HCT116 (cell line): ENCODE data around the gene ZIC5. TPM values are rescaled to one million over a fixed set of nuclear protein-coding genes. Genes with fewer than 3 reads are reported as not detected.

Source experiments
- ATAC-seq: fragments of 200-7000 bp; cut with Tn5 transposase; 2 replicates; pipeline ENCODE4 v1.9.1; 2020; ENCODE audit warnings: mild to moderate bottlenecking, moderate library complexity
- BruUV-seq: library from RNA; stranded (reverse); fragments of 400-500 nt; replicated peaks from 2 replicates; lab custom pipeline; 2021; lab: Mats Ljungman, UMichigan
- CTCF ChIA-PET: fragments of 300-600 bp; sonication (Branson Sonifier 250); formaldehyde crosslinking; loops from one replicate; lab custom pipeline; 2021; ENCODE audit warnings: antibody characterized with exemption; lab: Charles Lee
- POLR2A ChIA-PET: fragments of 300-600, 350-600 bp; sonication (Branson Sonifier 250); formaldehyde crosslinking; loops from one replicate; lab custom pipeline; 2021; ENCODE audit warnings: antibody characterized with exemption; lab: Charles Lee
- RAD21 ChIA-PET, 2 experiments: fragments of 300-600 bp; sonication (Branson Sonifier 250); formaldehyde crosslinking; loops; one replicate each; lab custom pipeline; 2023; ENCODE audit warnings: low total read pairs in 2 of 2; ENCODE audit not compliant: uncharacterized antibody in 2 of 2, unreplicated experiment in 2 of 2, low non-redundant PET in 1 of 2; lab: Charles Lee
- DNase-seq: peaks from one replicate; pipeline ENCODE4 v3.0.0-alpha.2; 2010; ENCODE audit warnings: low read depth, low spot score
- H2AFZ ChIP-seq: fragments of 200-600 bp; shearing (Covaris generic), sonication (generic); 2 replicates; pipeline ENCODE4 v1.6.1; 2017; ENCODE audit warnings: low read depth, mixed run types, mixed read lengths, antibody characterized with exemption, low read length; ENCODE audit not compliant: poor library complexity, severe bottlenecking
- H3K27ac ChIP-seq: 2 replicates; pipeline ENCODE4 v1.5.1; 2012; ENCODE audit warnings: low read depth, low read length
- H3K27me3 ChIP-seq: fragments of 200-600 bp; sonication (generic); 2 replicates; pipeline ENCODE4 v1.6.1; 2016; ENCODE audit warnings: mixed run types, low read length, mixed read lengths; ENCODE audit not compliant: insufficient read depth
- H3K36me3 ChIP-seq, 2 experiments: fragments of 200-500 bp in 1 of 2; fragments of 200-600 bp in 1 of 2; sonication (Bioruptor generic) in 1 of 2; sonication (generic) in 1 of 2; 2 replicates each; pipeline versions ENCODE4 v1.5.1 to v1.6.1; 2014 to 2016; ENCODE audit warnings: low read length in 2 of 2, inconsistent platforms in 1 of 2, mixed read lengths in 1 of 2, mixed run types in 1 of 2; ENCODE audit not compliant: insufficient read depth in 2 of 2, control insufficient read depth in 1 of 2
- H3K4me1 ChIP-seq, 2 experiments: fragments of 200-600 bp in 1 of 2; sonication (generic) in 1 of 2; 2 replicates each; pipeline versions ENCODE4 v1.5.1 to v1.6.1; 2012 to 2017; ENCODE audit warnings: low read length in 2 of 2, inconsistent platforms in 1 of 2, mild to moderate bottlenecking in 1 of 2, mixed read lengths in 1 of 2, mixed run types in 1 of 2, moderate library complexity in 1 of 2; ENCODE audit not compliant: insufficient read depth in 2 of 2, control insufficient read depth in 1 of 2
- H3K4me2 ChIP-seq: fragments of 200-600 bp; sonication (generic); 2 replicates; pipeline ENCODE4 v1.6.1; 2017; ENCODE audit warnings: mixed run types, low read length, mixed read lengths
- H3K4me3 ChIP-seq, 2 experiments: fragments of 200-600 bp in 1 of 2; sonication (generic) in 1 of 2; replicated peaks in 1 of 2; 2 replicates each; pipeline ENCODE4 v1.5.1; 2011 to 2016; ENCODE audit warnings: low read length in 2 of 2, control low read depth in 1 of 2, low read depth in 1 of 2, mild to moderate bottlenecking in 1 of 2, mixed read lengths in 1 of 2, mixed run types in 1 of 2
- H3K79me2 ChIP-seq: fragments of 200-600 bp; sonication (generic); 2 replicates; pipeline ENCODE4 v1.6.1; 2017; ENCODE audit warnings: mild to moderate bottlenecking, mixed run types, low read length, moderate library complexity, mixed read lengths; ENCODE audit not compliant: insufficient read depth
- H3K9ac ChIP-seq: fragments of 200-600 bp; sonication (generic); 2 replicates; pipeline ENCODE4 v1.6.1; 2016; ENCODE audit warnings: low read length, mixed read lengths
- H3K9me2 ChIP-seq: fragments of 200-600 bp; sonication (generic), shearing (Covaris generic); 2 replicates; pipeline ENCODE4 v1.6.1; 2017; ENCODE audit warnings: mixed run types, mild to moderate bottlenecking, moderate library complexity; ENCODE audit not compliant: insufficient read depth
- H3K9me3 ChIP-seq, 2 experiments: fragments of 200-500 bp in 1 of 2; fragments of 200-600 bp in 1 of 2; sonication (Bioruptor generic) in 1 of 2; sonication (generic) in 1 of 2; 2 replicates each; pipeline ENCODE4 v1.6.1; 2014 to 2017; ENCODE audit warnings: low read length in 2 of 2, mixed read lengths in 2 of 2, inconsistent platforms in 1 of 2, low read depth in 1 of 2, mild to moderate bottlenecking in 1 of 2, mixed run types in 1 of 2, moderate library complexity in 1 of 2; ENCODE audit not compliant: control insufficient read depth in 1 of 2, insufficient read depth in 1 of 2
- H4K20me1 ChIP-seq: fragments of 200-600 bp; sonication (generic), shearing (Covaris generic); 2 replicates; pipeline ENCODE4 v1.6.1; 2017; ENCODE audit warnings: mixed run types, mild to moderate bottlenecking, moderate library complexity; ENCODE audit not compliant: insufficient read depth
- ATF3 ChIP-seq: IDR thresholded peaks from 2 replicates; pipeline ENCODE4 v1.6.1; 2012
- CBX3 ChIP-seq: IDR thresholded peaks from 2 replicates; pipeline ENCODE4 v1.6.1; 2012; ENCODE audit warnings: low read depth
- CEBPB ChIP-seq: IDR thresholded peaks from 2 replicates; pipeline ENCODE4 v1.6.1; 2012; ENCODE audit warnings: low read depth
- EGR1 ChIP-seq: IDR thresholded peaks from 2 replicates; pipeline ENCODE4 v1.6.1; 2012; ENCODE audit warnings: low read depth
- ELF1 ChIP-seq: IDR thresholded peaks from 2 replicates; pipeline ENCODE4 v1.6.1; 2012; ENCODE audit warnings: low read depth, borderline replicate concordance
- EZH2phosphoT487 ChIP-seq: fragments of 200-600 bp; IDR thresholded peaks from 2 replicates; pipeline ENCODE4 v1.6.1; 2018; ENCODE audit warnings: antibody characterized with exemption, borderline replicate concordance
- FOSL1 ChIP-seq: IDR thresholded peaks from 2 replicates; pipeline ENCODE4 v1.6.1; 2012; ENCODE audit warnings: low read depth
- SIN3A ChIP-seq: IDR thresholded peaks from 2 replicates; pipeline ENCODE4 v1.6.1; 2012; ENCODE audit warnings: low read depth
- SP1 ChIP-seq: IDR thresholded peaks from 2 replicates; pipeline ENCODE4 v1.6.1; 2012; ENCODE audit warnings: low read depth
- TCF7L2 ChIP-seq: IDR thresholded peaks from 2 replicates; pipeline ENCODE4 v1.7.0; 2011; ENCODE audit warnings: borderline replicate concordance, inconsistent platforms; ENCODE audit not compliant: insufficient read depth, insufficient read length; ENCODE audit errors: extremely low read depth
- YY1 ChIP-seq: IDR thresholded peaks from 2 replicates; pipeline ENCODE4 v1.6.1; 2011; ENCODE audit warnings: low read length, low read depth, moderate library complexity, mild to moderate bottlenecking; ENCODE audit not compliant: insufficient replicate concordance; ENCODE audit errors: extremely low read depth
- intact Hi-C: fragments of 100-400 bp; cut with micrococcal nuclease; formaldehyde crosslinking; loops from 2 replicates; pipeline ENCODE4 v1.10.0; 2022
- total RNA-seq: library from RNA; stranded (reverse); gene quantifications from one replicate; pipeline ENCODE4 v1.2.1, GENCODE V29; 2021; ENCODE audit not compliant: unreplicated experiment
- TF ChIP-seq, protein P1 (sequence below): IDR thresholded peaks from 2 replicates; pipeline ENCODE4 v1.6.1; 2011; ENCODE audit warnings: mild to moderate bottlenecking, low read length, moderate library complexity; ENCODE audit not compliant: insufficient replicate concordance; ENCODE audit errors: extremely low read depth

ZIC5 gene
- total RNA-seq, 1 experiment from 2014 or later: 10.3 TPM

GRCh38 chr13:99966064-99966805 is 5.3 kb downstream of the ZIC5 start:
- Histone ChIP-seq H3K4me3 (no peak overlapping the region), H3K4me2 (no peak overlapping the region), H2AFZ (no peak overlapping the region), H3K36me3 (peaks cover 11 to 20% of the 10 kb centered on the region in 2 experiments; a peak in 2 of 4 replicates), H3K27ac (no peak overlapping the region), H3K4me1 (peaks cover 8 to 25% of the 10 kb centered on the region in 2 experiments), H3K79me2 (peaks cover 51% of the 10 kb centered on the region), H3K9me3 (no peaks in the 10 kb centered on the region), H4K20me1 (no peaks in the 10 kb centered on the region; the same call in 1 of the 2 replicates), H3K9ac (no peak overlapping the region), H3K27me3 (no peaks in the 10 kb centered on the region), H3K9me2 (no peaks in the 10 kb centered on the region)
- ATAC-seq: no peak
- no peak for DNase-seq
- ChIA-PET POLR2A (interaction anchor here (0.5 kb wide), 1 partner anchor 478 kb away, joined by 4 read pairs; no protein-coding TSS in a partner anchor), RAD21 (no interaction called here), CTCF (no interaction called here)
- no TSS peak for BruUV-seq
- TF ChIP-seq ATF3 (no peak), CEBPB (no peak), SP1 (no peak), ELF1 (no peak), TCF7L2 (no peak), CBX3 (no peak), EZH2phosphoT487 (no peak), YY1 (no peak), SIN3A (no peak), EGR1 (no peak), FOSL1 (no peak)
- TF ChIP-seq, protein P1, sequence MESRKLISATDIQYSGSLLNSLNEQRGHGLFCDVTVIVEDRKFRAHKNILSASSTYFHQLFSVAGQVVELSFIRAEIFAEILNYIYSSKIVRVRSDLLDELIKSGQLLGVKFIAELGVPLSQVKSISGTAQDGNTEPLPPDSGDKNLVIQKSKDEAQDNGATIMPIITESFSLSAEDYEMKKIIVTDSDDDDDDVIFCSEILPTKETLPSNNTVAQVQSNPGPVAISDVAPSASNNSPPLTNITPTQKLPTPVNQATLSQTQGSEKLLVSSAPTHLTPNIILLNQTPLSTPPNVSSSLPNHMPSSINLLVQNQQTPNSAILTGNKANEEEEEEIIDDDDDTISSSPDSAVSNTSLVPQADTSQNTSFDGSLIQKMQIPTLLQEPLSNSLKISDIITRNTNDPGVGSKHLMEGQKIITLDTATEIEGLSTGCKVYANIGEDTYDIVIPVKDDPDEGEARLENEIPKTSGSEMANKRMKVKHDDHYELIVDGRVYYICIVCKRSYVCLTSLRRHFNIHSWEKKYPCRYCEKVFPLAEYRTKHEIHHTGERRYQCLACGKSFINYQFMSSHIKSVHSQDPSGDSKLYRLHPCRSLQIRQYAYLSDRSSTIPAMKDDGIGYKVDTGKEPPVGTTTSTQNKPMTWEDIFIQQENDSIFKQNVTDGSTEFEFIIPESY: no peak
- intact Hi-C loops: loop anchor here (5.0 kb wide), 2 partner anchors 309 to 546 kb away; no protein-coding TSS in a partner anchor
